HCT116 (cell line): ENCODE measurements around the gene GASK1A. TPM values are rescaled to one million over a fixed set of nuclear protein-coding genes. Genes with fewer than 3 reads are reported as not detected.

ENCODE experiments used
- ATAC-seq: fragments of 200-7000 bp; cut with Tn5 transposase; 2 replicates; pipeline ENCODE4 v1.9.1; 2020; ENCODE audit warnings: mild to moderate bottlenecking, moderate library complexity
- BruUV-seq: library from RNA; stranded (reverse); fragments of 400-500 nt; replicated peaks from 2 replicates; lab custom pipeline; 2021; lab: Mats Ljungman, UMichigan
- CTCF ChIA-PET: fragments of 300-600 bp; sonication (Branson Sonifier 250); formaldehyde crosslinking; loops from one replicate; lab custom pipeline; 2021; ENCODE audit warnings: antibody characterized with exemption; lab: Charles Lee
- POLR2A ChIA-PET: fragments of 300-600, 350-600 bp; sonication (Branson Sonifier 250); formaldehyde crosslinking; loops from one replicate; lab custom pipeline; 2021; ENCODE audit warnings: antibody characterized with exemption; lab: Charles Lee
- RAD21 ChIA-PET, 2 experiments: fragments of 300-600 bp; sonication (Branson Sonifier 250); formaldehyde crosslinking; loops; one replicate each; lab custom pipeline; 2023; ENCODE audit warnings: low total read pairs in 2 of 2; ENCODE audit not compliant: uncharacterized antibody in 2 of 2, unreplicated experiment in 2 of 2, low non-redundant PET in 1 of 2; lab: Charles Lee
- DNase-seq: peaks from one replicate; pipeline ENCODE4 v3.0.0-alpha.2; 2010; ENCODE audit warnings: low read depth, low spot score
- H2AFZ ChIP-seq: fragments of 200-600 bp; shearing (Covaris generic), sonication (generic); 2 replicates; pipeline ENCODE4 v1.6.1; 2017; ENCODE audit warnings: low read depth, mixed run types, mixed read lengths, antibody characterized with exemption, low read length; ENCODE audit not compliant: poor library complexity, severe bottlenecking
- H3K27ac ChIP-seq: 2 replicates; pipeline ENCODE4 v1.5.1; 2012; ENCODE audit warnings: low read depth, low read length
- H3K27me3 ChIP-seq: fragments of 200-600 bp; sonication (generic); 2 replicates; pipeline ENCODE4 v1.6.1; 2016; ENCODE audit warnings: mixed run types, low read length, mixed read lengths; ENCODE audit not compliant: insufficient read depth
- H3K36me3 ChIP-seq, 2 experiments: fragments of 200-500 bp in 1 of 2; fragments of 200-600 bp in 1 of 2; sonication (Bioruptor generic) in 1 of 2; sonication (generic) in 1 of 2; 2 replicates each; pipeline versions ENCODE4 v1.5.1 to v1.6.1; 2014 to 2016; ENCODE audit warnings: low read length in 2 of 2, inconsistent platforms in 1 of 2, mixed read lengths in 1 of 2, mixed run types in 1 of 2; ENCODE audit not compliant: insufficient read depth in 2 of 2, control insufficient read depth in 1 of 2
- H3K4me1 ChIP-seq, 2 experiments: fragments of 200-600 bp in 1 of 2; sonication (generic) in 1 of 2; 2 replicates each; pipeline versions ENCODE4 v1.5.1 to v1.6.1; 2012 to 2017; ENCODE audit warnings: low read length in 2 of 2, inconsistent platforms in 1 of 2, mild to moderate bottlenecking in 1 of 2, mixed read lengths in 1 of 2, mixed run types in 1 of 2, moderate library complexity in 1 of 2; ENCODE audit not compliant: insufficient read depth in 2 of 2, control insufficient read depth in 1 of 2
- H3K4me2 ChIP-seq: fragments of 200-600 bp; sonication (generic); 2 replicates; pipeline ENCODE4 v1.6.1; 2017; ENCODE audit warnings: mixed run types, low read length, mixed read lengths
- H3K4me3 ChIP-seq, 2 experiments: fragments of 200-600 bp in 1 of 2; sonication (generic) in 1 of 2; replicated peaks in 1 of 2; 2 replicates each; pipeline ENCODE4 v1.5.1; 2011 to 2016; ENCODE audit warnings: low read length in 2 of 2, control low read depth in 1 of 2, low read depth in 1 of 2, mild to moderate bottlenecking in 1 of 2, mixed read lengths in 1 of 2, mixed run types in 1 of 2
- H3K79me2 ChIP-seq: fragments of 200-600 bp; sonication (generic); 2 replicates; pipeline ENCODE4 v1.6.1; 2017; ENCODE audit warnings: mild to moderate bottlenecking, mixed run types, low read length, moderate library complexity, mixed read lengths; ENCODE audit not compliant: insufficient read depth
- H3K9ac ChIP-seq: fragments of 200-600 bp; sonication (generic); 2 replicates; pipeline ENCODE4 v1.6.1; 2016; ENCODE audit warnings: low read length, mixed read lengths
- H3K9me2 ChIP-seq: fragments of 200-600 bp; sonication (generic), shearing (Covaris generic); 2 replicates; pipeline ENCODE4 v1.6.1; 2017; ENCODE audit warnings: mixed run types, mild to moderate bottlenecking, moderate library complexity; ENCODE audit not compliant: insufficient read depth
- H3K9me3 ChIP-seq, 2 experiments: fragments of 200-500 bp in 1 of 2; fragments of 200-600 bp in 1 of 2; sonication (Bioruptor generic) in 1 of 2; sonication (generic) in 1 of 2; 2 replicates each; pipeline ENCODE4 v1.6.1; 2014 to 2017; ENCODE audit warnings: low read length in 2 of 2, mixed read lengths in 2 of 2, inconsistent platforms in 1 of 2, low read depth in 1 of 2, mild to moderate bottlenecking in 1 of 2, mixed run types in 1 of 2, moderate library complexity in 1 of 2; ENCODE audit not compliant: control insufficient read depth in 1 of 2, insufficient read depth in 1 of 2
- H4K20me1 ChIP-seq: fragments of 200-600 bp; sonication (generic), shearing (Covaris generic); 2 replicates; pipeline ENCODE4 v1.6.1; 2017; ENCODE audit warnings: mixed run types, mild to moderate bottlenecking, moderate library complexity; ENCODE audit not compliant: insufficient read depth
- EZH2 ChIP-seq: fragments of 200-600 bp; sonication (generic); IDR thresholded peaks from 2 replicates; pipeline ENCODE4 v1.6.1; 2017; ENCODE audit warnings: antibody characterized with exemption, mixed run types
- POLR2AphosphoS5 ChIP-seq: IDR thresholded peaks from 2 replicates; pipeline ENCODE4 v1.6.1; 2011; ENCODE audit warnings: mild to moderate bottlenecking, low read depth, low read length, moderate library complexity
- RAD21 ChIP-seq: IDR thresholded peaks from 2 replicates; pipeline ENCODE4 v1.6.1; 2012; ENCODE audit warnings: low read depth, mild to moderate bottlenecking
- ZFX ChIP-seq: fragments of 450-650 bp; IDR thresholded peaks from 2 replicates; pipeline ENCODE4 v1.6.1; 2017
- intact Hi-C: fragments of 100-400 bp; cut with micrococcal nuclease; formaldehyde crosslinking; loops from 2 replicates; pipeline ENCODE4 v1.10.0; 2022
- total RNA-seq: library from RNA; stranded (reverse); gene quantifications from one replicate; pipeline ENCODE4 v1.2.1, GENCODE V29; 2021; ENCODE audit not compliant: unreplicated experiment

GASK1A gene
- total RNA-seq, 1 experiment from 2014 or later = 1.0 TPM

DNA sequence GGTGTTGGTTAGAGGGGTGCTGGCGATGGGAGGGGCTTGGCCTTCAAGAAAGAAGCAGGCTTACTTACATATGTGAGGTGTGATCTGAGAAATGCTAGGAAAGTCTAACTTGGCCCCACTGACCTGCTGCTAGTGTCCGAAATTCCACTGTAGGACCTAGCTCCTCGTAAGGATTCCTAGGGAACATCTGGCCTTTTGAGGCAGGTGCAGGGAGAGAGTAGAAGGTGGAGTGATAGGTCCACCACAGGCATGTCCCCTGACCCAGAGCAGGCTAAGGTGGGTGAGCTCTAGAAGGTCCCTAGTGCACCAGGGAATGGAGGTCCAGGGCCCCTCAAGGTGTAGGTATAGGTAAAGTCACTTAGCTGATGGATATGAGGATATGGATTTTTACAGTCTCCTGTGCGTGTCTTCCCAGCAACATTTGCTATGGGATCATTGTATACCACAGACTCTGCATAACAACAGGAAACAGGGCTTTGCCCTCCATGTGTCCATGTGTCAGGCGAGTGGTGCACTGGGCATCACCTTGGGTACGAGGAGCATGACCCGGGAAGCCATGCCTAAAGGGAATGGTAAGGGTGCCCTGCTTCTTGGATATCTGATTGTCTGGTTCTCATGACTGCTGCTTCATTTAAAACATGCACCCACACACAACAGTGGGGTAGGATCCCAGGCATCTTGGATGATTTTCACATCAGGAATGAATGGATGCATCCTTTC lies 94.2 kb downstream of the GASK1A start:
- no TSS peak for BruUV-seq
- ChIA-PET POLR2A (no interaction called here), CTCF (interaction anchor here (0.8 kb wide), 1 partner anchor 111 kb away, joined by 3 read pairs; no protein-coding TSS in a partner anchor), RAD21 (no interaction called here)
- no peak overlapping the region for H3K4me3 ChIP-seq
- no peaks in the 10 kb centered on the region for H3K9me2 ChIP-seq
- intact Hi-C loops = loop anchor here (5.0 kb wide), 1 partner anchor 111 kb away; no protein-coding TSS in a partner anchor
- H3K36me3 ChIP-seq = no peaks in the 10 kb centered on the region
- no peak overlapping the region for H3K4me2 ChIP-seq
- no peak overlapping the region for H3K27ac ChIP-seq
- no peak overlapping the region for H2AFZ ChIP-seq
- H3K9me3 ChIP-seq = no peaks in the 10 kb centered on the region
- H4K20me1 ChIP-seq = no peaks in the 10 kb centered on the region
- ATAC-seq = no peak
- TF ChIP-seq EZH2 (no peak), POLR2AphosphoS5 (no peak), RAD21 (no peak), ZFX (no peak)
- peaks cover 0 to 4% of the 10 kb centered on the region in 2 experiments; a peak in 3 of 4 replicates for H3K4me1 ChIP-seq
- H3K27me3 ChIP-seq = no peaks in the 10 kb centered on the region
- H3K79me2 ChIP-seq = no peaks in the 10 kb centered on the region
- DNase-seq = no peak
- H3K9ac ChIP-seq = no peak overlapping the region

GRCh38 chr3:43073836-43074220 lies 94.7 kb downstream of the GASK1A start:
- no peak overlapping the region for H3K4me2 ChIP-seq
- ChIA-PET RAD21 (no interaction called here), CTCF (no interaction called here), POLR2A (no interaction called here)
- no peak overlapping the region for H3K27ac ChIP-seq
- no peak overlapping the region for H2AFZ ChIP-seq
- DNase-seq (no peak), ATAC-seq (no peak)
- no peaks in the 10 kb centered on the region for H3K36me3 ChIP-seq
- H3K9me3 ChIP-seq = no peaks in the 10 kb centered on the region
- no peaks in the 10 kb centered on the region for H3K79me2 ChIP-seq
- intact Hi-C loops = loop anchor here (5.0 kb wide), 1 partner anchor 112 kb away; no protein-coding TSS in a partner anchor
- no peaks in the 10 kb centered on the region for H3K27me3 ChIP-seq
- peaks cover 0 to 4% of the 10 kb centered on the region in 2 experiments; a peak in 3 of 4 replicates for H3K4me1 ChIP-seq
- H3K9me2 ChIP-seq = no peaks in the 10 kb centered on the region
- no peak overlapping the region for H3K9ac ChIP-seq
- no peak overlapping the region for H3K4me3 ChIP-seq
- H4K20me1 ChIP-seq = no peaks in the 10 kb centered on the region
- BruUV-seq = no TSS peak
- no peak for TF ChIP-seq RAD21
